HL-60 (cell line): ENCODE data around the gene PTPRK.

Source experiments
- DNase-seq, 2 experiments: peaks; one replicate each; pipeline ENCODE4 v3.0.0-alpha.2; 2010 to 2020; ENCODE audit warnings: low read depth in 1 of 2, low spot score in 1 of 2
- H3K27ac ChIP-seq: fragments of 250-450 bp; sonication (Bioruptor Pico); replicated peaks from 2 replicates; pipeline ENCODE4 v1.5.1; 2020; ENCODE audit warnings: mild to moderate bottlenecking, moderate library complexity
- H3K27me3 ChIP-seq: fragments of 250-450 bp; sonication (Bioruptor Pico); 2 replicates; pipeline ENCODE4 v1.5.1; 2021; ENCODE audit warnings: mild to moderate bottlenecking, moderate library complexity; ENCODE audit not compliant: insufficient read depth, poor library complexity, severe bottlenecking
- H3K4me3 ChIP-seq: replicated peaks from 2 replicates; pipeline ENCODE4 v1.5.1; 2011; ENCODE audit warnings: mild to moderate bottlenecking, control low read depth, low read length; ENCODE audit not compliant: insufficient read depth
- GABPA ChIP-seq: IDR thresholded peaks from 2 replicates; pipeline ENCODE4 v1.6.1; 2012; ENCODE audit warnings: low read depth
- POLR2AphosphoS5 ChIP-seq: IDR thresholded peaks from 2 replicates; pipeline ENCODE4 v1.6.1; 2012; ENCODE audit warnings: low read depth
- REST ChIP-seq: IDR thresholded peaks from 2 replicates; pipeline ENCODE4 v1.6.1; 2012; ENCODE audit warnings: low read depth; ENCODE audit not compliant: insufficient replicate concordance
- SPI1 ChIP-seq: IDR thresholded peaks from 2 replicates; pipeline ENCODE4 v1.6.1; 2012; ENCODE audit warnings: low read depth, mild to moderate bottlenecking, borderline replicate concordance
- TF ChIP-seq, protein P1 (sequence below): IDR thresholded peaks from one replicate; pipeline ENCODE4 v1.5.1; 2011; ENCODE audit warnings: low read length, control low read depth, inconsistent platforms; ENCODE audit not compliant: insufficient read depth

Gene PTPRK

DNA sequence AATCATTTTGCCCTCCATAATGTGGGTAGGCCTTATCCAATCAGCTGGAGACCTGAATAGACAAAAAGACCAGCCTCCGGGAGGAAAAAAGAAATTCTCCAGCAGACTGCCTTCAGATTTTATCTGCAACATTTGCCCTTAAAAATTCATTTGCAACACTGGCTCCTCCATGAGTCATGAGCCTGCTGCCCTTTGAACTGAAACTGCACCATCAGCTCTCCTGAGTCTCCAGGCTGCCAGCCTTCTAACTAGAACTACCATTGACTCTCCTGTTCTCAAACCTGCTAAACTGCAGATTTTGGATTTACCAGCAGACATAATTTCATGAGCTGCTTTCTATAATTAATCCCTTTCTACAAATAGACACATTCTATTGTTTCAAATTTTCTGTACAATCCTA is 395.7 kb downstream of the PTPRK start:
- Histone ChIP-seq H3K4me3 (no peak overlapping the region), H3K27me3 (no peaks in the 10 kb centered on the region), H3K27ac (no peak overlapping the region)
- DNase-seq = no peak
- TF ChIP-seq SPI1 (no peak), POLR2AphosphoS5 (no peak), REST (no peak), GABPA (no peak)
- TF ChIP-seq, protein P1, sequence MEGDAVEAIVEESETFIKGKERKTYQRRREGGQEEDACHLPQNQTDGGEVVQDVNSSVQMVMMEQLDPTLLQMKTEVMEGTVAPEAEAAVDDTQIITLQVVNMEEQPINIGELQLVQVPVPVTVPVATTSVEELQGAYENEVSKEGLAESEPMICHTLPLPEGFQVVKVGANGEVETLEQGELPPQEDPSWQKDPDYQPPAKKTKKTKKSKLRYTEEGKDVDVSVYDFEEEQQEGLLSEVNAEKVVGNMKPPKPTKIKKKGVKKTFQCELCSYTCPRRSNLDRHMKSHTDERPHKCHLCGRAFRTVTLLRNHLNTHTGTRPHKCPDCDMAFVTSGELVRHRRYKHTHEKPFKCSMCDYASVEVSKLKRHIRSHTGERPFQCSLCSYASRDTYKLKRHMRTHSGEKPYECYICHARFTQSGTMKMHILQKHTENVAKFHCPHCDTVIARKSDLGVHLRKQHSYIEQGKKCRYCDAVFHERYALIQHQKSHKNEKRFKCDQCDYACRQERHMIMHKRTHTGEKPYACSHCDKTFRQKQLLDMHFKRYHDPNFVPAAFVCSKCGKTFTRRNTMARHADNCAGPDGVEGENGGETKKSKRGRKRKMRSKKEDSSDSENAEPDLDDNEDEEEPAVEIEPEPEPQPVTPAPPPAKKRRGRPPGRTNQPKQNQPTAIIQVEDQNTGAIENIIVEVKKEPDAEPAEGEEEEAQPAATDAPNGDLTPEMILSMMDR = no peak

DNA sequence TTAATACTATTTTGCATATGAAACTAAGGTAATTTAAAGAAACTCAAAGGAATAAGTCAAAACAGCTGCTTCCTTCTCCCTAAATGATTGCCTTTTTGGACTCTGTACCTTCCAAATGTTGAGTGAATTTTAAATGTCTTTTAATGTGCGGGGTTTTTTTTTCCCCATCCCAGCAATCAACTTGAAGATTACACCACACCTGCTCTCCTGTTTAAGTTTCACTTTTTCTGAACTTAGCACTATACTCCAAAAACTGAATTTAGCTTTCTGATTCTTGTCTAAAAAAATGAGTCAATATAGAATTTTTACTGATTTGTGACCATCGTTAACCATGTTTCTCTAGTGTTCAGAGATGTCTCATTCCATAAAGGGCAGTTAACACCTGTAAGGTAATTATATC is 398.8 kb downstream of the PTPRK start:
- no peak overlapping the region for H3K4me3 ChIP-seq
- TF ChIP-seq, protein P1 = no peak
- TF ChIP-seq REST (no peak), SPI1 (no peak), GABPA (no peak), POLR2AphosphoS5 (no peak)
- DNase-seq = no peak
- H3K27ac ChIP-seq = no peak overlapping the region
- H3K27me3 ChIP-seq = no peaks in the 10 kb centered on the region

DNA sequence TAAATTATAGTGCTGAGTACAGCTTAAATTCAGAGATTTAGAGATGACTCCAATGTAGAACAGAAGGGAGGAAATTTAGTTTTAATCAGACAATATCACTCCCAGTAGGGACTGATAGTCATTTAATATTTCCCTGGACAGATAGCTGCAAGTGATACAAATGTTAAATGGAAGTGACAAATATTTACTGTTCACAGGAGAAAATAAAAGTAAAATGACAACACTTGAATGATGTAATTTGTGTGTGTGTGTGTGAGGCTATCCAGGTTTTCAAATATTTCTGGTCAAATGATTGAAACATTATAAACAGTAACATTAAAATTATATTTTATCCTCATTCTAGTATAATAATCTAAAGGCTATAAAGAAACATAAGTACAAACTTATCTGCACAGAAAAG is 399.2 kb downstream of the PTPRK start:
- no peak for DNase-seq
- H3K4me3 ChIP-seq = no peak overlapping the region
- TF ChIP-seq GABPA (no peak), POLR2AphosphoS5 (no peak), SPI1 (no peak)
- TF ChIP-seq, protein P1 = no peak
- no peaks in the 10 kb centered on the region for H3K27me3 ChIP-seq
- no peak overlapping the region for H3K27ac ChIP-seq

- DNase-seq = no peak
- Histone ChIP-seq H3K27me3 (no peaks in the 10 kb centered on the region), H3K4me3 (no peak overlapping the region), H3K27ac (no peak overlapping the region)
- TF ChIP-seq, protein P1 = no peak
- TF ChIP-seq REST = no peak
These were observed 402.0 kb downstream of the PTPRK start for GRCh38 chr6:128118401-128118800.
